ENCODE measurements around the gene HIF1AN. TPM values are rescaled to one million over a fixed set of nuclear protein-coding genes. Genes with fewer than 3 reads are reported as not detected.

HIF1AN gene
- total and polyA plus RNA-seq, 2 donors (not counting 1 experiment from before 2014, with no cell fraction given): 7.3 to 65.6 TPM

DNA sequence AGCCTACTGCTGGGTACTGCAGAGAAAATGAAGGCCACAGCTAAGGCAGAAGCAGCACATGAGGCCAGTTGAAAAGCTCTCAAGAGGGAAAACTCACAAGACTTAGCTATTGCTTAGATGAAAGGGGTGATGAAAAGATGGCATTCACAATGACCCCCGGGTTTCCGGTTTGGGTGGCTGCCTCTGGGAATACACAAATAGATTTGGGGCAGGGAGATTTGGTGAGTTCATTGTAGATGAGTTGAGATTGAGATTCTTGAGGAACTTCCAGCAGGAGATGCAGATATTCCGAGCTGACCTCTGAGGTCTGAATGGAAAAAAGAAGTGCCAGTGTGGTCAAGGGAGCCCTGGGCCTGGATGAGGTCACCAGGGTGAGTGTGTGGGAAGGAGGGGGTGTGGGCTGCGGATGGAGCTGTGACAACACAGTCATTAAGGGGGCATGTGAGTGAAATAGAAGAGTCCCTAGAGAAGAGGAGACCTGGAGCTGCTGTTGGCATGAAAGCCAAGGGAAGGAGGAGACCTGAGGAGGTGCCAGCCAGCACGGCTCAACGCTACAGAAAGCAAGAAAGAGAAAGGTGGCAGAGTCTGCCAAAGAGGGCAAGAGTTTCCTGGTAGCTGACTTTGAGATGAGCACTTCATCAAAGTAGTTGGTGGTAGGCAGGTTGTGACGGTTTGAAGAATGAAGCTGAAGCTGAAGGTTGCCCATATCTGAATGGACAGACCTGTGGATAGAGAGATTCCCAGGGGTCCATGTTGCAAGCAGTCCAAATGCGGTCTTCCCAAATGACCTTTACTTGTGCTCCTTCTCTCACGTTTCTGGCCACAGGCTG, 43.7 kb downstream of the HIF1AN start:
- no peak overlapping the region for H3K4me2 ChIP-seq (replicated peaks; ENCODE audit: low read depth, low read length, poor library complexity, severe bottlenecking)
- POLR2A ChIA-PET: no interaction called here
- intact Hi-C loops (cut with micrococcal nuclease): no loop called here
- H3K4me1 ChIP-seq (ENCODE audit: control insufficient read depth in 2 of 2, insufficient read depth in 2 of 2, low read length in 2 of 2): no peaks in the 10 kb centered on the region
- H3K9ac ChIP-seq (ENCODE audit: low read length): no peak overlapping the region
- H3K9me3 ChIP-seq (ENCODE audit: control extremely low read depth in 1 of 3, control insufficient read depth in 2 of 3, insufficient read depth in 1 of 3, low read length in 2 of 3): no peaks in the 10 kb centered on the region
- Mint-ChIP-seq H3K4me1 (no peaks in the 10 kb centered on the region), H3K9me3 (ENCODE audit: insufficient read depth) (no peaks in the 10 kb centered on the region), H3K4me3 (no peak overlapping the region), H3K27ac (no peak overlapping the region), H3K27me3 (peaks cover 57% of the 10 kb centered on the region)
- no peaks in the 10 kb centered on the region for H3K36me3 ChIP-seq (replicated peaks in 1 of 2; ENCODE audit: control extremely low read depth in 1 of 2, control insufficient read depth in 1 of 2, extremely low read depth in 1 of 2, insufficient read depth in 2 of 2, low read length in 1 of 2)
- H3K27me3 ChIP-seq (replicated peaks in 1 of 4; ENCODE audit: control extremely low read depth in 1 of 4, control insufficient read depth in 3 of 4, insufficient read depth in 4 of 4, low read length in 3 of 4): peaks cover 0 to 22% (median 6%) of the 10 kb centered on the region in 4 experiments
- 87% methylated on average over 8 of the region's 9 CpGs for WGBS (ENCODE audit: insufficient coverage)
- no peak for DNase-seq
- no peaks in the 10 kb centered on the region for H4K20me1 ChIP-seq (ENCODE audit: control insufficient read depth, insufficient read depth, low read length, poor library complexity, severe bottlenecking)
- H3K79me2 ChIP-seq (ENCODE audit: control insufficient read depth, insufficient read depth, low read length): no peaks in the 10 kb centered on the region
- H2AFZ ChIP-seq (ENCODE audit: insufficient read depth, low read depth, low read length, poor library complexity, severe bottlenecking): no peak overlapping the region
- no peak for ATAC-seq (ENCODE audit: low read depth)
- CTCF ChIA-PET: no interaction called here
- no peak for TF ChIP-seq EZH2 (IDR thresholded peaks at IDR 0.05; ENCODE audit: borderline replicate concordance, insufficient read depth, low read depth, low read length, poor library complexity, severe bottlenecking)
- TF ChIP-seq, protein P1, sequence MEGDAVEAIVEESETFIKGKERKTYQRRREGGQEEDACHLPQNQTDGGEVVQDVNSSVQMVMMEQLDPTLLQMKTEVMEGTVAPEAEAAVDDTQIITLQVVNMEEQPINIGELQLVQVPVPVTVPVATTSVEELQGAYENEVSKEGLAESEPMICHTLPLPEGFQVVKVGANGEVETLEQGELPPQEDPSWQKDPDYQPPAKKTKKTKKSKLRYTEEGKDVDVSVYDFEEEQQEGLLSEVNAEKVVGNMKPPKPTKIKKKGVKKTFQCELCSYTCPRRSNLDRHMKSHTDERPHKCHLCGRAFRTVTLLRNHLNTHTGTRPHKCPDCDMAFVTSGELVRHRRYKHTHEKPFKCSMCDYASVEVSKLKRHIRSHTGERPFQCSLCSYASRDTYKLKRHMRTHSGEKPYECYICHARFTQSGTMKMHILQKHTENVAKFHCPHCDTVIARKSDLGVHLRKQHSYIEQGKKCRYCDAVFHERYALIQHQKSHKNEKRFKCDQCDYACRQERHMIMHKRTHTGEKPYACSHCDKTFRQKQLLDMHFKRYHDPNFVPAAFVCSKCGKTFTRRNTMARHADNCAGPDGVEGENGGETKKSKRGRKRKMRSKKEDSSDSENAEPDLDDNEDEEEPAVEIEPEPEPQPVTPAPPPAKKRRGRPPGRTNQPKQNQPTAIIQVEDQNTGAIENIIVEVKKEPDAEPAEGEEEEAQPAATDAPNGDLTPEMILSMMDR (IDR thresholded peaks at IDR 0.05): no peak
- no peak overlapping the region for H3K4me3 ChIP-seq (ENCODE audit: control extremely low read depth in 1 of 5, extremely low read depth in 1 of 5, insufficient read depth in 1 of 5, low read depth in 2 of 5, low read length in 4 of 5)
- no peak overlapping the region for H3K27ac ChIP-seq (ENCODE audit: low read length in 2 of 2)

DNA sequence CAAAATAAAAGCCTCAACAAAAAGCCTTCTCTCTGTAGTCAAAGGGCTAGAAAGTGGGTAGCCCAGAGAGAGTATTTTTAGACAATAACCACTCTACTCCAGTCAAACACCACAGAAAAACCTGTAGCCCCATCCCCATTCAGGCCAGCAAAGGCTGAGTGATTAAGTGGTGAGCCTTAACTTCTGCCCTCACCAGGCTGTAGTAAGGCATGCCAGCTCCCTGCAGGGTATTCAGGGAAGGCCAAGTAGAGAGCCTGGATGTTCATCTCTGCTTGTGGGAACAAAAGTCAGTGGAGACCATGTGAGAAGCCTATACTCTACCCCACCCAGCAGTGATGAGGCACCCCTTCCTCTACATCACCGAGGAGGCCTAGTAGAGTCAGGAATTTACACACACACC, 51.2 kb downstream of the HIF1AN start:
- H3K4me1 ChIP-seq (ENCODE audit: control insufficient read depth in 2 of 2, insufficient read depth in 2 of 2, low read length in 2 of 2): no peaks in the 10 kb centered on the region
- Mint-ChIP-seq H3K27me3 (peaks cover 68% of the 10 kb centered on the region), H3K9me3 (ENCODE audit: insufficient read depth) (peaks cover 5% of the 10 kb centered on the region), H3K27ac (no peak overlapping the region), H3K4me3 (no peak overlapping the region), H3K4me1 (no peaks in the 10 kb centered on the region)
- no peaks in the 10 kb centered on the region for H3K36me3 ChIP-seq (replicated peaks in 1 of 2; ENCODE audit: control extremely low read depth in 1 of 2, control insufficient read depth in 1 of 2, extremely low read depth in 1 of 2, insufficient read depth in 2 of 2, low read length in 1 of 2)
- no peak for DNase-seq
- no peak overlapping the region for H3K4me3 ChIP-seq (ENCODE audit: control extremely low read depth in 1 of 5, extremely low read depth in 1 of 5, insufficient read depth in 1 of 5, low read depth in 2 of 5, low read length in 4 of 5)
- ChIA-PET POLR2A (no interaction called here), CTCF (no interaction called here)
- WGBS (ENCODE audit: insufficient coverage): no CpG with 5 or more reads among the region's 1 CpG
- H3K79me2 ChIP-seq (ENCODE audit: control insufficient read depth, insufficient read depth, low read length): no peaks in the 10 kb centered on the region
- no peak overlapping the region for H2AFZ ChIP-seq (ENCODE audit: insufficient read depth, low read depth, low read length, poor library complexity, severe bottlenecking)
- H3K27me3 ChIP-seq (replicated peaks in 1 of 4; ENCODE audit: control extremely low read depth in 1 of 4, control insufficient read depth in 3 of 4, insufficient read depth in 4 of 4, low read length in 3 of 4): peaks cover 0 to 36% (median 22%) of the 10 kb centered on the region in 4 experiments
- H4K20me1 ChIP-seq (ENCODE audit: control insufficient read depth, insufficient read depth, low read length, poor library complexity, severe bottlenecking): no peaks in the 10 kb centered on the region
- no peak for ATAC-seq (ENCODE audit: low read depth)
- peaks cover 0 to 9% (median 0%) of the 10 kb centered on the region in 3 donors for H3K9me3 ChIP-seq (ENCODE audit: control extremely low read depth in 1 of 3, control insufficient read depth in 2 of 3, insufficient read depth in 1 of 3, low read length in 2 of 3)
- no peak for TF ChIP-seq EZH2 (IDR thresholded peaks at IDR 0.05; ENCODE audit: borderline replicate concordance, insufficient read depth, low read depth, low read length, poor library complexity, severe bottlenecking)
- H3K4me2 ChIP-seq (replicated peaks; ENCODE audit: low read depth, low read length, poor library complexity, severe bottlenecking): no peak overlapping the region
- no peak overlapping the region for H3K9ac ChIP-seq (ENCODE audit: low read length)
- no peak overlapping the region for H3K27ac ChIP-seq (ENCODE audit: low read length in 2 of 2)
- intact Hi-C loops (cut with micrococcal nuclease): no loop called here

Measured in B cell (primary cell).